Retinal pigment epithelial cell (primary cell): ENCODE data around the gene GPR18.

Experiments used
- DNase-seq: peaks from one replicate; pipeline ENCODE4 v3.0.0-alpha.2; 2010; ENCODE audit warnings: low read depth
- H3K4me3 ChIP-seq: 2 replicates; pipeline ENCODE4 v1.5.1; 2011; ENCODE audit warnings: mild to moderate bottlenecking, low read length, control low read depth, moderate library complexity
- TF ChIP-seq, protein P1 (sequence below): conservative IDR thresholded peaks from 2 replicates; pipeline ENCODE4 v1.5.1; 2011; ENCODE audit warnings: low read depth, low read length, control low read depth, inconsistent platforms

GPR18 gene

DNA sequence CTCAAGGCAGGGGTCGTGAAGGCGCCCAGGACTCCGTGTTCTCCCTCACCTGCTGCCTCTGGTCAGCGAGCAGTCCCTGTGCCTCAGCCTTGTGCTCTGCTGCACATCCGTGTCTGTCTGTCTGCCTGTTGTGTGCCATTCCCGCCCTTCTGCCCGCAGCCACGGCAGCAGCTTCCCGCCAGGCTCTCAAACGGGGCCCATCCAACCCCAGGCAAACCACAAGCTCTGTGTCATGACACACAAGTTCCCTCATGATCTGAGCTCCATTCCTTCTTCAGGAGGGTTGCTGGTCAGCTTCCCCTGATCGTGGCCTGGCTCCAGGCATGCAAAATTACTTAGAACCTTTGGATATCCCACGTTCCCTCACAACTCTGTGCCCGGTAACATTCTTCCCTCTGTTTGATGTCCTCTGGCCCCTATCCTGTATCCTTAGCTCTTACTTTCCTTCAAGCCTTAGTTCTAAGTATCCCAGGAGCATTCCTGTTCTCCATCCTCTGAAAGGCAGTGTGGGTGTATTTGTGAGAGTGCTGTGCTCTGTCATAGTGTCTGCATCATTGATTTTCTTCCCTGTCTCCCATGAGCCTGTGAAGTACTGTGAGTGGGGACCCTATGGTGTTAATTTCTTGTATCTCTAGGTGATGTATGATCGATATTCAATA lies 45.8 kb upstream of the GPR18 start:
- H3K4me3 ChIP-seq, result no peak overlapping the region
- TF ChIP-seq, protein P1, sequence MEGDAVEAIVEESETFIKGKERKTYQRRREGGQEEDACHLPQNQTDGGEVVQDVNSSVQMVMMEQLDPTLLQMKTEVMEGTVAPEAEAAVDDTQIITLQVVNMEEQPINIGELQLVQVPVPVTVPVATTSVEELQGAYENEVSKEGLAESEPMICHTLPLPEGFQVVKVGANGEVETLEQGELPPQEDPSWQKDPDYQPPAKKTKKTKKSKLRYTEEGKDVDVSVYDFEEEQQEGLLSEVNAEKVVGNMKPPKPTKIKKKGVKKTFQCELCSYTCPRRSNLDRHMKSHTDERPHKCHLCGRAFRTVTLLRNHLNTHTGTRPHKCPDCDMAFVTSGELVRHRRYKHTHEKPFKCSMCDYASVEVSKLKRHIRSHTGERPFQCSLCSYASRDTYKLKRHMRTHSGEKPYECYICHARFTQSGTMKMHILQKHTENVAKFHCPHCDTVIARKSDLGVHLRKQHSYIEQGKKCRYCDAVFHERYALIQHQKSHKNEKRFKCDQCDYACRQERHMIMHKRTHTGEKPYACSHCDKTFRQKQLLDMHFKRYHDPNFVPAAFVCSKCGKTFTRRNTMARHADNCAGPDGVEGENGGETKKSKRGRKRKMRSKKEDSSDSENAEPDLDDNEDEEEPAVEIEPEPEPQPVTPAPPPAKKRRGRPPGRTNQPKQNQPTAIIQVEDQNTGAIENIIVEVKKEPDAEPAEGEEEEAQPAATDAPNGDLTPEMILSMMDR, result no peak
- DNase-seq, result no peak

DNA sequence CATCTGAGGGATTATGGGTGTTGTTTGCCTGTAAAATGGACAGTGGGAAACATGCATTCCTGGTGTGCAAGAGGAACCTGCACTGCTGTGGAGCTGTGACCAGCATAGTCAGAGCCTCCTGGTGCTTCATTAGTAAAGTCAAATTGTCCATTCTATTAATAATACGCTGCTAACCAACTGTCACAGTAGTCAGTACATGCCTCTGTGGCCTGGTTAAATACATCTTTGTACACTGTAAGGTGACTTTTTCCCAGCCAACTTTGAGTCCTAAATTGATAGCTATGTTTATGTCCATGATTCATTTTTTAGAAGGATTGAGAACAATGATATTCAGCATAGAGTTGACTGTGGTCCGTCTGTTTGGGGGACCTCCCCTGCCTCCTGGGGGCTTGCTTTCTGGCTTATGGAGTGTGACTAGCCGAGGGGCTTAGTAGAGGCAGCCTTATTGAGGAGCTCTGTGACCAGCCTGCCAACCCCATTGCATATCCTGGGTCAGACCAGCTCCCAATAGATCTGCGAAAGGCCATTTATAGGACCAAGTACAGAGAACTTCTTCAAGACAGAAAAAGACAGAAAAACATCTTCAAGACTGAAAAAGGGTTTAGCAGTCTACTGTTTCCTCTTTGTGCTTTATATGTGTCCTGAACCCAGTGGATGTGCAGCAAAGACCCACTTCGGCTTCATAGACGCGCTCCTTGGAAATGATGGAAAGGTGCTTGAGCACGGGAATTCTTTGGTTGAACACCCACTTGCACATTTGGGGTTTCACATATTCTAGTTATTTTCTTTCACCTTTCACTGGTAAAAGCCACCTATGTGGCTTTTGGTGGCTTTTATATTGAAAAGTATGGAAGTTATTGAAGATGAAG lies 44.7 kb upstream of the GPR18 start:
- H3K4me3 ChIP-seq, result no peak overlapping the region
- no peak for DNase-seq

DNA sequence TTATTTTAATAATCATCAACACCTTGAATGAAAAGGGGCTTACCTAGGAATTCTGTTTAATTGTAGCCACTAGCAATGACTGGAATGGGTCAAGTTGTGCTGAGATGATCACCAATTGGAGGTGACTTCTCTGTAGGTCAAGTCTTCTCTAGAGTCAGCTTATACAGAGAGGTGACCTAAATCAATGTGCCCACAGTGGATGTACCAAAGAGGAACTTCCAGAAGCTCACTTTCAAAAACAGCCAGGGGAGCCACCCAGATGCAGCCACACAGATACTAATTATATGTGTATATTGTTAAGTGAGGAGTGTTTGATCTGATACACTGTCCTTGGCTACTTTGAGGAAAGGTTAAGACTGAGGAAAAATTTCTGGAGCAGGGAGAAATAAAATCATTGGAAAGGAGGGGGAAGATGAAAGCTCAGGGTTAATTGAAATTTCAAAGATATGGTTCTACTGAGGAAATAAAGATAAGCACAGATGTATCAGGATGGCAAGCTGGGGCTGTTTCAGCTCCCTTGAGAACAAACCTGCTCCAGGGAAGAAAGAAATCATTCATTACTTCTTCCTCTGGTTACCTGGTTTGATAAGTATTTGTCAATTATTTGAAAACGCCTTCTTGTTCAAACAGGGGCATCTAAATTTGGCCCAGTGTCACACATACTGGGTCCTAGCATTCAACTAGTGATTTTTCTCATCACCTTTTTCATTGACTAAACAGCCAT lies 43.9 kb upstream of the GPR18 start:
- H3K4me3 ChIP-seq, result no peak overlapping the region
- no peak for DNase-seq
- TF ChIP-seq, protein P1, result no peak

More for the DNA sequence above, 44.7 kb upstream of the GPR18 start:
- TF ChIP-seq, protein P1, result no peak

DNA sequence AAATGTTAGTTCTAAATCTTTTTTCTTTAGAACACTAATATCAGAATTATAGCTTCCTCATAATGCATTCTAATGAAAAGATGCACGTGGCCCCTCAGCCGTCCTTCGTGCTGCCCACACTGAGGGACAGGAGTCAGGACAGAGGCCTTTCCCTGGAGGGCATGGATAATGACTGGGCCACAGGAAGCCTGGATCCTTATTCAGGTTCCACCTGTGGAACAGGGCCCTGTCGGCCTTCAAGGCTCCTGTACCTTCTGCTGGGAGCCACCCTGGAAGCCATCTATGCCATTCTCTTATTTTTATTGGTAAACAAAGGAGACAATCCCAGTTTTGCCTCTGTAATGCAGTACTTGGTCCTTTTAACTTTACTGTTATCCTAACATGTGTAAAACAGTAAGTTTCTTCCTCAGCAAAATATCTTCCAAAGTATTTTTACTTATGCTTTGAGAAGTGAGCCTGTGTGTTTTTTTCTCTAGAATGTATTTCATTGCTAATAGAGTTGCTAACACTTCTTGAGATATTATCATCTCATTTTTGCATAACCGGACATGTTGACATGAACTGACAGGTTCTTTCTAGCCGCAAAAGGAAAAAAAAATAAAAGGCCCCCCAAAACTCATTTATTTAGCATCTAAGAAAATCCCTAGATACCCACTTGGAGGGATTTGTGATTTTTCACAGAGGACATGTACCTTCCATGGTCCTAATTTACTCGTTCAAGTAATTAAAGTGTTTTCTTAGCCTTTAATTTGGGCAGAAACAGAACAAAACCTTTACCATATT lies 43.1 kb upstream of the GPR18 start:
- H3K4me3 ChIP-seq, result no peak overlapping the region
- DNase-seq, result no peak
- TF ChIP-seq, protein P1, result no peak

DNA sequence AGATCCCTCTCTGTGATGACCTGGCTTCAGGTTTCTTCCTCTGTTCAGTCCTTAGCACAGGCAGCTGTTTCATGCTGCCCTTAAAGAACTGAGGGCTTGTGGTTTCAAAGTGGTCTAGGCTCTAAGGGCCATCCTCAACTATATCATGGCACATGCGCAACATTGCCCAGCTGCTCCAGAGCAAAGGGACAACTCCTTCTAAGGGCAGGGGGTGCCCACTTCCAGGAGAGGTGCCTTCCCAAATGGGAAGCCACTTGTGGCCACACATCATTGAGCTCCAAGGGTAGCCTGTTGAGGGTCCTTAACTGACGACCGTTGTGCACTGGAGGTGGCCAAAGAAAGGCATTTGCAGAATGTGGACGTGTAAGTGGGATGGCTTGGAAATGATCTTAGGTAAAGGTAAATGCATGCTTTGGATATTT lies 41.8 kb upstream of the GPR18 start:
- DNase-seq, result no peak
- H3K4me3 ChIP-seq, result no peak overlapping the region
- TF ChIP-seq, protein P1, result no peak

DNA sequence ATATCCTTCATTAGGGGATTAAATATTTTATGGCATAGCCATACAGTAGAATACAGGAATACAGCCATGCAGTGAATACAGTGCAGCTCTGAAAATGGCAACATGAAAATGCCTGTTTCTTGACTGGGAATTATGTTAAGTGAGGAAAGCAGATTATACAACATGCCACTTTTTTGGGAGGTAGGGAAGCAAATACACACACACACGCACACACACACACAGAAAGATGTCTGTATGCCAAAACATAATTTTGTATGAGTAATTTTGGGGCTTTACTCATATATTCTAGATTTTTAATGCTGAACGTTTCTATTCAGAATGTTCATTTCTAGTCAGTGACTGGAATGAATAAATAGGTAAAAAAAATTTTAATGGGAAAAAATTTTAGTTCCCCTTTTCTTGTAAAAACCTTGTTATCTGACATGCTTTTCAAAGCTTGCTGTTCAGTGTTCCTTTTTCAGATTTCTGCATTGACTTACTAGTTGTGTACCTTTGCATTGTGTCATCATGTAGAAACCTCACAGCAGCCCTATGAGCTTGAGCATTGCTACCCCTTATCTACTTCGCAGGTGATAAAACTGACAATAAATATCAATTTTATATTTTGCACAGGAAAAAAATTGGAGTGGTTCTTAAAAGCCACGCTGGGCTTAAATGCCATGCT lies 41.2 kb upstream of the GPR18 start:
- DNase-seq, result no peak
- H3K4me3 ChIP-seq, result no peak overlapping the region
- TF ChIP-seq, protein P1, result no peak
